ENCODE results near the gene CLEC4M.
A peak's percentile ranks its signal among the peaks of the same experiment; 100 is the strongest.
"Not testable (repeated sequence)": the region's sequence is repeated elsewhere in the genome, so short reads cannot be mapped to it uniquely, and the experiment has no call there.

The CLEC4M gene

DNA sequence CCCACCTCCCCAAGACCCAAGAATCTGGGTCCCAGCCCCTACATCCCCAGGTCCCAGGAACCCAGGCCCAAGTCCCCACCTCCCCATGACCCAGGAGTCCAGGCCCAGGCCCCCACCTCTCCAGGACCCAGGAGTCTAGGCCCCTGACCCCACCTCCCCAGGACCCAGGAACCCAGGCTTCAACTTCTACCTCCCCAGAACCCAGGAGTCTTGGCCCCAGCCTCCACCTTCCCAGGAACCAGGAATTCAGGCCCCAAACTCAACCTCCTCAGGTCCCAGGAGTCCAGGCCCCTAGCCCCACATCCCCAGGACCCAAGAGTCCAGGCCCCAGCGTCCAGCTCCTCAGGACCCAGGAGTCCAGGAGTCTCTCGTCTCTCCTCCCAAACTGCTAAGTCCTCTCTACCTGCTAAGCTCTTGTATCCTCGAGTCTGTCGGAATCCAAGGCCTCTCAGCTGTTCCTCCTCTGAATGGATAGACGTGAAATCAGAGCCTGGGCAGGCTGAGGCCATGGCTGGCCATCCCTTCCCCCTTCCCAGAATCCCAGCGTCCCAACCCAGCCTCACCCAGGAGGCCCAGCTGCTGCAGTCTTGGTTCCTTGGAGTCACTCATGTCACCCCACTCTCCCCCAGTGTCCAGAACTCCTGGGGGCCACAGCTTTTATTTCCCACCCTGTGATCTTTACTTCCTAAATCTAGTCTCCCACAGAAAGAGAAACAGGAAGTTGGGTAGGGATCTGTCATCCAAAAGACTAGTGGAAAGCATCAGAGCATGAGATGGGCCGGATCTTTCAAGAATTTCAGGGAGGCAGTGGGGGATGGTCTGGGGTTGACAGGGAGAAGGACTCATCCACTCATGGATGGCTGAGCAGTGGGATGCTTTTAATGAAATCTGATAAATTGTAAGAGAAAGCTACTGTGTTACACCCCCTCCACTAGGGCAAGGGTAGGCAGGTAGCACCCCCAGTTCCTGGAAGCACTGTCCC is 15.8 kb upstream of the CLEC4M start, which contains the start of gene CD209:
CD209 (minus strand) TSS at position 632 of the 982 bp plus-strand sequence; CDS start at position 609, 23 bp downstream.
- no peak within 1 kb of the TSS for H3K4me3 Mint-ChIP-seq
- peak within 1 kb of the TSS; percentile 34 for H3K27ac Mint-ChIP-seq
- no peaks in the 10 kb centered on the region for H3K27me3 Mint-ChIP-seq
- H3K36me3 Mint-ChIP-seq = peaks cover 3% of the 10 kb centered on the region
- peaks cover 27% of the 10 kb centered on the region for H3K4me1 Mint-ChIP-seq (ENCODE audit: low read depth)
- H3K9me3 Mint-ChIP-seq (ENCODE audit: low read depth) = peaks cover 3% of the 10 kb centered on the region

DNA sequence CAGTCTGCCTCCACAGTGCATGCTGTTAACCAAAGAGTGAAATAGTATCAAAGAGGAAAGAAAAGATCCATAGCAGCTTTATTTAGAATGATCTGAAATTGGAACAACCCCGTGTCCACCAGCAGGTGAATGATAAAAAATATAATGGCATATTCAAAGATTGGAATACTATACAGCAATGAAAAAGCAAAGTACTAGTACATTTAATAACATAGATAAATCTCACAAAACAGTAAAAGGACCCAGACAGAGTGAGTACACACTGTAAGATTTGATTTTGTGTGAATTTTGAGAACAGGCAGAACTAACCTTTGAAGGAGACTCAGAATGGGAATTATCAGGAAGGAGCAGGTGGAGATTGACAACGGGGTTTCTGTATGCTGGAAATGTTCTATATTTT is 14.9 kb upstream of the CLEC4M start:
- no peak overlapping the region for H3K4me3 Mint-ChIP-seq
- peaks cover 3% of the 10 kb centered on the region for H3K36me3 Mint-ChIP-seq
- no peak overlapping the region for H3K27ac Mint-ChIP-seq
- no peaks in the 10 kb centered on the region for H3K27me3 Mint-ChIP-seq
- H3K9me3 Mint-ChIP-seq (ENCODE audit: low read depth) = peaks cover 3% of the 10 kb centered on the region
- H3K4me1 Mint-ChIP-seq (ENCODE audit: low read depth) = peaks cover 32% of the 10 kb centered on the region

DNA sequence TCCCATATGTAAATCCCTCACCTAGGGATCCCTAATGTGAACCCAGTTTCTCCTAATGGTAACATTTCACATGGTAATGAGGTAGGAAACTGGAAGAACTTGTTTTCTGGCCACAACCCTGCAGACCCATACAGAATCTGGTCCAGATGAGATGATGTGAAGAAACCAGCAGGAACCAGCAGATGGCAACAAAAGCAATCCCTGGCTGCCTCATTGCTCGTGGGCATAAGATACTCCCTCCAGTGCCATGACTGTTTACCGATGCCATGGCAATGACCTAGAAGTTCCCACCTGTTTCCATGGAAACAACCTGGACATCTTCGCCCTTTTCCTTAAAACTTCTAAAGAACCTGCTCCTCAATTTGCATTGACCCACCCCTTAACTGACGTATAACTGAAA is 14.3 kb upstream of the CLEC4M start:
- H3K9me3 Mint-ChIP-seq (ENCODE audit: low read depth) = peaks cover 3% of the 10 kb centered on the region
- no peak overlapping the region for H3K27ac Mint-ChIP-seq
- H3K4me1 Mint-ChIP-seq (ENCODE audit: low read depth) = peaks cover 33% of the 10 kb centered on the region

DNA sequence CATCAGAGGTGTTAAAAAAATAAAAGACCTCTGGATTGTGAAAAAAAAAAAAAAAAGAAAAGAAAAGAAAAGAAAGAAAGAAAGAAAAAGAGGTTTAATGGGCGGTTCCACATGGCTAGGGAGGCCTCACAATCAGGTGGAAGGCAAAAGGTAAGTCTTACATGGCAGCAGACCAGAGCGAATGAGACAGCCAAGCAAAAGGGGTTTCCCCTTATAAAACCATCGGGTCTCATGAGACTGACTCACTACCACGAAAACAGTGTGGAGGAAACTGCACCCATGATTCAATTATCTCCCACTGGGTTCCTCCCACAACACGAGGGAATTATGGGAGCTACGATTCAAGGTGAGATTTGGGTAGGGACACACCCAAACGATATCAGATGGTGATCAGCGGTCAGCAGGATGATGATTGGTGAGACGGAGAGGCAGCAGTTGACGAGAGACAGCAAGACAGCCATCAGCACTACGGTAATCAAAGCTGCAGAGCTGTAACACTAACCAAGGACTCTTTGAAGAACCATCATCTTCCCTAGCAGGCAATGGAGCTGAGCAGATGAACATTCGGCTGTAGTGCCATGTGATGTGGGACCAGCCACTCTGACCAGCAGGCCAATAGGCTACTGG is 11.8 kb upstream of the CLEC4M start:
- Mint-ChIP-seq H3K9me3 (ENCODE audit: low read depth) (peaks cover 12% of the 10 kb centered on the region), H3K4me3 (no peak overlapping the region), H3K27me3 (no peaks in the 10 kb centered on the region), H3K4me1 (ENCODE audit: low read depth) (peaks cover 39% of the 10 kb centered on the region), H3K36me3 (peaks cover 5% of the 10 kb centered on the region), H3K27ac (peak overlapping the region; percentile 91)

More for the DNA sequence above, 14.3 kb upstream of the CLEC4M start:
- H3K36me3 Mint-ChIP-seq = peaks cover 3% of the 10 kb centered on the region
- H3K4me3 Mint-ChIP-seq = no peak overlapping the region
- H3K27me3 Mint-ChIP-seq = no peaks in the 10 kb centered on the region

DNA sequence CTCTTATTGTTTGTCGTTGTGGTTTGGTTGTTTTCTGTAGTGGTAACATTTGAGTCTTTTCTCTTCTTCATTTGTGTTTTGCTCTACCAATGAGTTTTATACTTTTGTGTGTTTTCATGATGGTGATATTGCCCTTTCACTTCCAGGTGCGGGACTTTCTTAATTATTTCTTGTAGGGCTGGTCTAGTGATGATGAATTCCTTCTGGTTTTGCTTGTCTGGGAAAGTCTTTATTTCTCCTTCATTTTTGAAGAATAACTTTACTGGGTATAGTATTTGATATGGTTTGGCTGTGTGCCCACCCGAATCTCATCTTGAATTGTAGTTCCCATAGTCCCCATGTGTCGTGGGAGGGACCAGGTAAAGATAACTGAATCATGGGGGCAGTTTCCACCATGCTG is 6.8 kb upstream of the CLEC4M start:
- peaks cover 22% of the 10 kb centered on the region for H3K4me1 Mint-ChIP-seq (ENCODE audit: low read depth)
- H3K36me3 Mint-ChIP-seq = peaks cover 22% of the 10 kb centered on the region
- no peak overlapping the region for H3K27ac Mint-ChIP-seq
- H3K4me3 Mint-ChIP-seq = no peak overlapping the region
- peaks cover 35% of the 10 kb centered on the region for H3K9me3 Mint-ChIP-seq (ENCODE audit: low read depth)
- no peaks in the 10 kb centered on the region for H3K27me3 Mint-ChIP-seq

DNA sequence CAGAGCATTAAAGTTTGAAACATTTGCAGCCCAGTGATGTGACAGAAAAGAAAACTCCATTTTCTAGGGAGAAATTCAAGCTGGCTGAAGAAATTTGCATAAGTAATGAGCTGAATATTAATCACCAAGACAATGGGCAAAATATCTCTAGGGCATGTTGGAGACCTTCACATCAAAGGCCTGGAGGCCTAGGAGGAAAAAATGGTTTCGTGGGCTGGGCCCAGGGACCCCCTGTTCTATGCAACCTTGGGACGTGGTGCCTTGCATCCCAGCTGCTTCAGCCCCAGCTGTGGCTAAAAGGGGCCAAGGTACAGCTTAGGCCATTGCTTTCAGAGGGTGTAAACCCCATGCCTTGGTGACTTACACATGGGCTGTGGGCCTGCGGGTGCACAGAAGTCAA is 5.7 kb upstream of the CLEC4M start:
- H3K36me3 Mint-ChIP-seq = peaks cover 22% of the 10 kb centered on the region
- no peak overlapping the region for H3K27ac Mint-ChIP-seq
- no peak overlapping the region for H3K4me3 Mint-ChIP-seq
- peaks cover 34% of the 10 kb centered on the region for H3K9me3 Mint-ChIP-seq (ENCODE audit: low read depth)
- H3K4me1 Mint-ChIP-seq (ENCODE audit: low read depth) = peaks cover 14% of the 10 kb centered on the region
- no peaks in the 10 kb centered on the region for H3K27me3 Mint-ChIP-seq

DNA sequence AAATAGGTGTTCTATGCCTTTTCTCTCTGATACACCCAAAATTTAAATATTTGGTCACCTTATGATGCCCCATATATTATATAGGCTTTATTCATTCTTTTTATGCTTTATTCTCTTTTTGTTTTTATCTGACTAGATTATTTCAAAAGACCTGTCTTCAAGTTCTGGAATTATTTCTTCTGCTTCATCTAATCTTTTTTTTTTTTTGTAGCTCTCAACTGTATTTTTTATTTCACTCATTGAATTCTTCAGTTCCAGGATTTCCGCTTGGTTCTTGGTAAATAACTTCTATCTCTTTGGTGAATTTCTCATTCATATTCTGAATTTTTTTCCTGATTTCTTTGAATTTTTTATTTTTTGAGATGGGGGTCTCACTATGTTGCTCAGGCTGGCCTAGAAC is 3.9 kb upstream of the CLEC4M start:
- no peaks in the 10 kb centered on the region for H3K27me3 Mint-ChIP-seq
- no peak overlapping the region for H3K4me3 Mint-ChIP-seq
- H3K9me3 Mint-ChIP-seq (ENCODE audit: low read depth) = peaks cover 34% of the 10 kb centered on the region
- H3K36me3 Mint-ChIP-seq = peaks cover 22% of the 10 kb centered on the region
- H3K27ac Mint-ChIP-seq = no peak overlapping the region
- H3K4me1 Mint-ChIP-seq (ENCODE audit: low read depth) = peaks cover 7% of the 10 kb centered on the region

DNA sequence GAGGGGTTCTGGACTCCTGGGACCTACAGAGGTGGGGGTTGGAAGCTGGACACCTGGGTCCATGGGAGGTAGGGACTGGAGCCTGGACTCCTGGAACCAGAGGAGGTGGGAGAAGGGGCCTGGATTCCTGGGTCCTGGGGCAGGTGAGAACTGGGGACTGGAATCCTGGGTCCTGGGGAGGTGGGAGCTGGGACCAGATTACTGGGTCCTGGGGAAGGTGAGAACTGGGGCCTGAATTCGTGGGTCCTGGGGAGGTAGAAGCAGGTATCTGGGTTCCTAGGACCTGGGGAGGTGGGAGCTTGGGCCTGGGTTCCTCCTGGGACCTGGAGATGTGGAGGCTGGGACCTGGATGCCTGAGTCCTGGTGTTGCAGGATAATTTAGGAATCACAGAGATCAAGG is 653 bp downstream of the CLEC4M start:
- H3K4me3 Mint-ChIP-seq = no peak overlapping the region
- peaks cover 3% of the 10 kb centered on the region for H3K4me1 Mint-ChIP-seq (ENCODE audit: low read depth)
- H3K36me3 Mint-ChIP-seq = peaks cover 9% of the 10 kb centered on the region
- peaks cover 2% of the 10 kb centered on the region for H3K27me3 Mint-ChIP-seq
- peaks cover 10% of the 10 kb centered on the region for H3K9me3 Mint-ChIP-seq (ENCODE audit: low read depth)
- H3K27ac Mint-ChIP-seq = no peak overlapping the region

DNA sequence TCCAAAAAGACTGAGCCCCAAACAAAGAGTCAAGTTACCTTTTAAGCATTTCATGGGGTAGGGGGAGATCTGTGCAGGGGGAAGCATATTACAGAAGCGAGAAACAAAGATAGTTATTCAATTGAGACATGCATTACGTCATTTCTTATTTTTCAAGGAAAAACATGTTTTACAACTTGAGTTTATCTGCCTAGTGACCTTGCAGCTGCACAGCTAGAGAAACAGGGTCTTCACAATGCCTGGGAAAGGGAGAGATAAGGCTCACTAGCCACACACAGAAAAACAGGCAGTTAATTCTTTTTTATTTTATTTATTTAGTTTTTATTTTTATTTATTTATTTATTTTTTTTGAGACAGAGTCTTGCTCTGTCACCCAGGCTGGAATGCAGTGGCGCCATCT is 1.1 kb downstream of the CLEC4M start:
- H3K9me3 Mint-ChIP-seq (ENCODE audit: low read depth); H3K27me3 Mint-ChIP-seq; H3K4me3 Mint-ChIP-seq; H3K27ac Mint-ChIP-seq; H3K36me3 Mint-ChIP-seq; H3K4me1 Mint-ChIP-seq (ENCODE audit: low read depth): not testable (repeated sequence)

DNA sequence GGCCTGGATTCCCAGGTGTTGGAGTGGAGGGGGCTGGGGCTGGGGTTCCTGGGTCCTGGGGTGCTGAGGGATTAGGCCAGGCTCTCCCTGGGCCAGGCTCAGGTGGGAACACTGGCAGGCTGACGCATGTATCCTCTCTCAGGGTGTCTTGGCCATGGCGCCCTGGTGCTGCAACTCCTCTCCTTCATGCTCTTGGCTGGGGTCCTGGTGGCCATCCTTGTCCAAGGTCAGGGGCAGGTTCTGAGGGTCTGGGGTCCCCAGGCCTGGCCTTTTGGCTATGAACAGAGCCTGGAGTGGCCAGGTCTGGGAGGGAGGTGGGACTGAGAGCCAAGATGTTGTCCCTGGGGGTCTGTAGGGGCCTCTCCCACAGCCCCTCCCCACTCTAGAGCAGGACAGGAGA is 2.0 kb downstream of the CLEC4M start:
- H3K4me1 Mint-ChIP-seq (ENCODE audit: low read depth); H3K36me3 Mint-ChIP-seq; H3K27ac Mint-ChIP-seq; H3K27me3 Mint-ChIP-seq; H3K4me3 Mint-ChIP-seq; H3K9me3 Mint-ChIP-seq (ENCODE audit: low read depth): not testable (repeated sequence)

DNA sequence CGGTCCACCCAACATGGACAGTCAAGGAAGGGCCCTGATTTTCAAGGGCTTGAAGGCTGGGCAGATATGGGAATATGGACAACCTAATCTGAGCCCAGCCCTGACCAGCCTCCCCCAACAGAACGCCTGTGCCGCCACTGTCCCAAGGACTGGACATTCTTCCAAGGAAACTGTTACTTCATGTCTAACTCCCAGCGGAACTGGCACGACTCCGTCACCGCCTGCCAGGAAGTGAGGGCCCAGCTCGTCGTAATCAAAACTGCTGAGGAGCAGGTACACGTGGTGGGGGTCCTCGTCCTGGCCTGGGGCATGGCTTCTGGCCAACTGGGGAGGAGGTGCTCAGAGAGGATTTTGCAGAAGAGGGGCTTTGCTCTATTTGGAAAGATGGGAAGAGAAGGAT is 3.5 kb downstream of the CLEC4M start:
- Mint-ChIP-seq H3K27ac (no peak overlapping the region), H3K9me3 (ENCODE audit: low read depth) (no peaks in the 10 kb centered on the region), H3K4me3 (no peak overlapping the region), H3K27me3 (peaks cover 2% of the 10 kb centered on the region), H3K4me1 (ENCODE audit: low read depth) (peaks cover 7% of the 10 kb centered on the region), H3K36me3 (no peaks in the 10 kb centered on the region)

DNA sequence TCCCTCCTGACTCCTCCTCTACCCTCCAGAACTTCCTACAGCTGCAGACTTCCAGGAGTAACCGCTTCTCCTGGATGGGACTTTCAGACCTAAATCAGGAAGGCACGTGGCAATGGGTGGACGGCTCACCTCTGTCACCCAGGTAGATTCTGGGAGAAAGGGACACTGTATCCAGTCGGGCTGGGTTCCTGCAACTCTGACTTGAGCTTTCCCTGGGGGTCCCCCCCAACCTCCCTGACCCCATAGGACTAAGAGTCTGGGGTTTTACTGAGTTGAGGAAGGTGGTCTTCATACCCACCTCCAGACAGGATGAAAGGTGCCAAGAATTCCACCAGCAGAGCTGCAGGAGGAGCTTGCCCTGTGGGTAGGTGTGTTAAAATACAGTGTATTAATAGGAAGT is 4.4 kb downstream of the CLEC4M start:
- H3K36me3 Mint-ChIP-seq = no peaks in the 10 kb centered on the region
- H3K4me3 Mint-ChIP-seq = no peak overlapping the region
- no peak overlapping the region for H3K27ac Mint-ChIP-seq
- H3K4me1 Mint-ChIP-seq (ENCODE audit: low read depth) = peaks cover 15% of the 10 kb centered on the region
- H3K27me3 Mint-ChIP-seq = peaks cover 2% of the 10 kb centered on the region
- H3K9me3 Mint-ChIP-seq (ENCODE audit: low read depth) = no peaks in the 10 kb centered on the region

DNA sequence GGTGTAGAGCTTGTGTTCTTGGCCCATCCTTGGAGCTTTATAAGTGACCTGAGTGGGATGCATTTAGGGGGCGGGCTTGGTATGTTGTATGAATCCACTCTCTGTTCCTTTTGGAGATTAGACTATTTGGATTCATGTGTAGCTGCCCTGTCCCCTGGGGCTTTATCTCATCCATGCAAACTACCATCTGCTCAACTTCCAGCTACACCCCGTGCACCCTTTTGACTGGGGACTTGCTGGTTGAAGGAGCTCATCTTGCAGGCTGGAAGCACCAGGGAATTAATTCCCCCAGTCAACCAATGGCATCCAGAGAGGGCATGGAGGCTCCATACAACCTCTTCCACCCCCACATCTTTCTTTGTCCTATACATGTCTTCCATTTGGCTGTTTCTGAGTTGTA is 6.1 kb downstream of the CLEC4M start:
- no peaks in the 10 kb centered on the region for H3K36me3 Mint-ChIP-seq
- H3K4me1 Mint-ChIP-seq (ENCODE audit: low read depth) = peaks cover 24% of the 10 kb centered on the region
- H3K27ac Mint-ChIP-seq = no peak overlapping the region
- H3K4me3 Mint-ChIP-seq = no peak overlapping the region
- peaks cover 2% of the 10 kb centered on the region for H3K27me3 Mint-ChIP-seq
- H3K9me3 Mint-ChIP-seq (ENCODE audit: low read depth) = no peaks in the 10 kb centered on the region

DNA sequence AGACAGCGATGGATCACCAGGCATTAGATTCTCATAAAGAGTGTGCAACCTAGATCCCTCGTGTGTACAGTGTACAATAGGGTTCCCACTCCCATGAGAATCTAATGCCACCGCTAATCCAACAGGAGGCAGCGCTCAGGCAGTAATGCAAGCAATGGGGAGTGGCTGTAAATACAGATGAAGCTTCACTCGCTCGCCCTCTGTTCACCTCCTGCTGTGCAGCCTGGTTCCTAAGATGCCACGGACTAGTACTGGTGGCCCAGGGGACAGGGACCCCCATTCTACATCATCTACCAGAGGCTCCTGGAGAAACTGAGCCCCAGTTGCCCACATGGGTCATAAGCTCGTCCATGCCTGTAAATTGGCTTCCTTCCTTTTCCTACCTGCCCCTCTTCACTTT is 8.0 kb downstream of the CLEC4M start:
- peaks cover 26% of the 10 kb centered on the region for H3K4me1 Mint-ChIP-seq (ENCODE audit: low read depth)
- H3K27me3 Mint-ChIP-seq = peaks cover 2% of the 10 kb centered on the region
- H3K36me3 Mint-ChIP-seq = no peaks in the 10 kb centered on the region
- no peak overlapping the region for H3K4me3 Mint-ChIP-seq
- peak overlapping the region; percentile 37 for H3K27ac Mint-ChIP-seq
- H3K9me3 Mint-ChIP-seq (ENCODE audit: low read depth) = no peaks in the 10 kb centered on the region

DNA sequence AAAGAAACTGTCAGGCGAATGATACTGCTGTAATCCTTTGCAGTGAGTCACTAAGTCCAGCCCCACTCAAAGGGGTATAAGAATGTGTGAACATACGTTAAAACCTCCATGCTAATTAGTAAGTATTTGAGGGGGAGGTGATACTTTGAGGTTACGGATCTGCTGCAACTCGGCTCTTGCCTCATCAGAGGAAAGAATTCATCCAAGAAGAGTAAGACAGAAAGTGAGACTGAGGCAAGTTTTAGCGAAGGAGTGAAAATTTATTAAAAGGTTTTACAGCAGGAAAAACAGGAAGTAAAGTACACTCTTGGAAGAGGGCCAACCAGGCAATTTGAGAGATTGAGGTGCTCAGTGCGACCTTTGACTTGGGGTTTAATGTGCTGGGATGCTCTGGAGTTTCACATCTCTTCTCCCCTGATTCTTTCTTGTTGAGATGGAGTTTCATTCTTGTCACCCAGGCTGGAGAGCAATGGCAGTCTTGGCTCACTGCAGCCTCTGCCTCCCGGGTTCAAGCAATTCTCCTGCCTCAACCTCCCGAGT is 9.8 kb downstream of the CLEC4M start:
- no peaks in the 10 kb centered on the region for H3K36me3 Mint-ChIP-seq
- peak overlapping the region; percentile 27 for H3K4me3 Mint-ChIP-seq
- peaks cover 26% of the 10 kb centered on the region for H3K4me1 Mint-ChIP-seq (ENCODE audit: low read depth)
- no peaks in the 10 kb centered on the region for H3K27me3 Mint-ChIP-seq
- peak overlapping the region; percentile 67 for H3K27ac Mint-ChIP-seq
- no peaks in the 10 kb centered on the region for H3K9me3 Mint-ChIP-seq (ENCODE audit: low read depth)
